K562 (cell line): ENCODE measurements around the gene EPX. TPM values are rescaled to one million over a fixed set of nuclear protein-coding genes. Genes with fewer than 3 reads are reported as not detected.
A peak's percentile ranks its signal among the peaks of the same experiment; 100 is the strongest.

Experiments used
- ARHGAP35 ChIP-seq: fragments of 450-650 bp; IDR thresholded peaks from 2 replicates; pipeline ENCODE4 v1.6.1; 2018; ENCODE audit not compliant: partially characterized antibody
- ARID2 ChIP-seq: fragments of 450-650 bp; IDR thresholded peaks from 2 replicates; pipeline ENCODE4 v1.6.1; 2017; ENCODE audit warnings: antibody characterized with exemption, mild to moderate bottlenecking
- ASH1L ChIP-seq: fragments of 450-650 bp; IDR thresholded peaks from 2 replicates; pipeline ENCODE4 v1.6.1; 2018; ENCODE audit warnings: borderline replicate concordance, mild to moderate bottlenecking, low read depth; ENCODE audit not compliant: partially characterized antibody
- CBFA2T2 ChIP-seq: fragments of 450-650 bp; conservative IDR thresholded peaks from 2 replicates; pipeline ENCODE4 v1.6.1; 2017; ENCODE audit warnings: mild to moderate bottlenecking
- DNMT1 ChIP-seq: fragments of 450-650 bp; IDR thresholded peaks from 2 replicates; pipeline ENCODE4 v1.6.1; 2016; ENCODE audit warnings: antibody characterized with exemption, mild to moderate bottlenecking
- FOXA1 ChIP-seq: fragments of 450-650 bp; IDR thresholded peaks from 2 replicates; pipeline ENCODE4 v1.6.1; 2016; ENCODE audit warnings: mild to moderate bottlenecking, borderline replicate concordance
- HMG20B ChIP-seq: fragments of 250-450 bp; sonication (Bioruptor Pico); IDR thresholded peaks from 2 replicates; pipeline ENCODE4 v1.5.0; 2021; ENCODE audit warnings: mild to moderate bottlenecking
- KDM5B ChIP-seq: fragments of 200-600 bp; sonication (generic); IDR thresholded peaks from 2 replicates; pipeline ENCODE4 v1.6.1; 2012; ENCODE audit warnings: low read depth, mild to moderate bottlenecking, moderate library complexity, low read length, control low read depth, inconsistent platforms; ENCODE audit not compliant: insufficient replicate concordance
- LCOR ChIP-seq: sonication (generic); formaldehyde crosslinking; IDR thresholded peaks from 2 replicates; pipeline ENCODE4 v1.8.0; 2022; ENCODE audit warnings: mild to moderate bottlenecking, missing genetic modification reagents
- MBD2 ChIP-seq: sonication (generic); IDR thresholded peaks from 2 replicates; pipeline ENCODE4 v1.6.1; 2016; ENCODE audit warnings: low read depth, borderline replicate concordance
- NCOA2 ChIP-seq, 2 experiments: fragments of 450-650 bp; IDR thresholded peaks; 2 replicates each; pipeline ENCODE4 v1.6.1; 2018; ENCODE audit warnings: mild to moderate bottlenecking in 2 of 2, moderate library complexity in 1 of 2; ENCODE audit not compliant: partially characterized antibody in 2 of 2
- RAD51 ChIP-seq: fragments of 450-650 bp; IDR thresholded peaks from 2 replicates; pipeline ENCODE4 v1.7.1; 2016; ENCODE audit warnings: low read depth, mild to moderate bottlenecking, borderline replicate concordance
- RFX5 ChIP-seq: IDR thresholded peaks from 2 replicates; pipeline ENCODE4 v1.6.1; 2011; ENCODE audit warnings: low read depth, mild to moderate bottlenecking, improper control_type of control experiment, low read length
- TCF3 ChIP-seq: sonication (generic); formaldehyde crosslinking; IDR thresholded peaks from 2 replicates; pipeline ENCODE4 v1.4.0; 2020; ENCODE audit warnings: mild to moderate bottlenecking, missing genetic modification reagents
- XRCC3 ChIP-seq: fragments of 450-650 bp; IDR thresholded peaks from 2 replicates; pipeline ENCODE4 v1.6.1; 2017; ENCODE audit warnings: mild to moderate bottlenecking, moderate library complexity
- ZNF146 ChIP-seq: IDR thresholded peaks from one replicate; pipeline ENCODE4 v1.6.1; 2018; ENCODE audit warnings: missing compliant biosample characterization; ENCODE audit not compliant: unreplicated experiment
- ZNF445 ChIP-seq: fragments of 250-450 bp; sonication (Bioruptor Pico); IDR thresholded peaks from 2 replicates; pipeline ENCODE4 v1.4.0; 2020; ENCODE audit warnings: low read depth, mild to moderate bottlenecking, moderate library complexity
- ZNF584 ChIP-seq: fragments of 200-800 bp; sonication (Bioruptor generic); IDR thresholded peaks from 2 replicates; pipeline ENCODE4 v1.6.1; 2016; ENCODE audit warnings: low read depth, mild to moderate bottlenecking, missing genetic modification characterization, missing compliant biosample characterization
- ZNF766 ChIP-seq: fragments of 200-800 bp; sonication (Bioruptor generic); conservative IDR thresholded peaks from 2 replicates; pipeline ENCODE4 v1.6.1; 2016; ENCODE audit warnings: missing genetic modification characterization, missing compliant biosample characterization
- polyA plus RNA-seq, 8 experiments: library from polyadenylated mRNA; depleted of rRNA in 4 of 8; stranded (reverse) in 5 of 8; unstranded in 3 of 8; fragments of >200 nt; fragmentation: Nextera tagmentation in 2 of 8; fragmentation: Illumina TruSeq in 1 of 8; extraction: Ambion mirVana in 2 of 8; extraction: Trizol in 1 of 8; gene quantifications; 2 replicates each; pipeline versions ENCODE4 v1.2.1 to v1.2.3, GENCODE V29; 2011 to 2014; ENCODE audit warnings: inconsistent platforms in 1 of 8, missing spikeins in 1 of 8
- total RNA-seq, 7 experiments: library from RNA; depleted of rRNA in 6 of 7; stranded (reverse); fragments of >200 nt in 6 of 7; fragmentation: Illumina TruSeq in 2 of 7; extraction: Trizol in 2 of 7; gene quantifications; 2 replicates each; pipeline versions ENCODE4 v1.2.1 to v1.2.3, GENCODE V29; 2011 to 2021; ENCODE audit warnings: low replicate concordance in 1 of 7
- TF ChIP-seq, protein P1 (sequence below): sonication (generic); formaldehyde crosslinking; IDR thresholded peaks from 2 replicates; pipeline ENCODE4 v1.8.0; 2022; ENCODE audit warnings: mild to moderate bottlenecking, missing genetic modification reagents, borderline replicate concordance
- TF ChIP-seq, protein P2 (sequence below): fragments of 250-450 bp; sonication (Bioruptor Pico); IDR thresholded peaks from 2 replicates; pipeline ENCODE4 v1.8.0; 2021; ENCODE audit warnings: moderate library complexity, mild to moderate bottlenecking, inconsistent platforms
- TF ChIP-seq, protein P3 (sequence below): fragments of 450-650 bp; formaldehyde crosslinking; conservative IDR thresholded peaks from 2 replicates; pipeline ENCODE4 v1.4.0; 2022; ENCODE audit warnings: mild to moderate bottlenecking, missing genetic modification characterization

EPX gene
- total and polyA plus RNA-seq, 9 of the 15 experiments (the other 6 are each of a cell fraction or from before 2014, with no cell fraction given) = 0.07 to 0.33 (median 0.19) TPM; not detected in 3

DNA sequence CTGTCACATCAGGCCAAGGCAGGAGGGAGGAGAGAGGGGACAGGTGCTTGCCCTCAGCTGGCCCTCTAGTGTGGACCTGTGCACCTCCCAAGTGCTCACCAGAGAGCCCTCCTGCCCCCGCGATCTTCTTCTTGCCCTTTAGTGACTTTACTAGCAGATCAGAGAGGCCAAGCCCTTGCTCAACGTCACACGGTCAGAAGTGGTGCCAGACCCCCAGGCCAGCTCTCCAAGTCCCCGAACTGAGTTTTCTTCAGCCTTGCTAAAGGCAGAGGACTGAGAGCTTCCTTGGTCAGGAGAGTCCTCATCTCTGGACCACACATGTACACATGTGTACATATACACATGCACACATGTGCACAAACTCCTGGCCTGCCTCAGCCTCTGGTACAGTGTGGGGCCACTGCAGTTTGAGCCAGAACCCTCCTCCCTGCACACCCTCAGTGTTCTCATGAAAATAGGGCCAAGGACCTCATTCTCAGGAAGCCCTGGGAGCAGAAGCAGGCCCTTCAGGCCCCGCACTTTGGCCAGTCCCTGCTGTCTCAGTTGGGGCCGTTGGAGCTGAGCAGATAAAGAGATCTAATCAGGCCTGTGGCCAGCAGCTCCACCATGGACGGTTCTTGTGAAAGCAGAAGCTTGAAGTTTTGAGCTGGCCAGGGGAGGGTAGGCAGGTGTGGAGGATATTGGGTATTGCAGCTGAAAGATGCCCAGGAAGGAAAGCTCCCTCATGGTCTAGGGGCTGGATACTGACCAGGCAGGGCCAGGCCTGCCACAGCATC lies 7.4 kb upstream of the EPX start (continued):
- TF ChIP-seq, protein P1, sequence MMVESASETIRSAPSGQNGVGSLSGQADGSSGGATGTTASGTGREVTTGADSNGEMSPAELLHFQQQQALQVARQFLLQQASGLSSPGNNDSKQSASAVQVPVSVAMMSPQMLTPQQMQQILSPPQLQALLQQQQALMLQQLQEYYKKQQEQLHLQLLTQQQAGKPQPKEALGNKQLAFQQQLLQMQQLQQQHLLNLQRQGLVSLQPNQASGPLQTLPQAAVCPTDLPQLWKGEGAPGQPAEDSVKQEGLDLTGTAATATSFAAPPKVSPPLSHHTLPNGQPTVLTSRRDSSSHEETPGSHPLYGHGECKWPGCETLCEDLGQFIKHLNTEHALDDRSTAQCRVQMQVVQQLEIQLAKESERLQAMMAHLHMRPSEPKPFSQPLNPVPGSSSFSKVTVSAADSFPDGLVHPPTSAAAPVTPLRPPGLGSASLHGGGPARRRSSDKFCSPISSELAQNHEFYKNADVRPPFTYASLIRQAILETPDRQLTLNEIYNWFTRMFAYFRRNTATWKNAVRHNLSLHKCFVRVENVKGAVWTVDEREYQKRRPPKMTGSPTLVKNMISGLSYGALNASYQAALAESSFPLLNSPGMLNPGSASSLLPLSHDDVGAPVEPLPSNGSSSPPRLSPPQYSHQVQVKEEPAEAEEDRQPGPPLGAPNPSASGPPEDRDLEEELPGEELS (CRISPR knock-in tag) = 0 out of 2 replicates have a peak, but pooled peaks have one; percentile 23
- TF ChIP-seq, protein P2, sequence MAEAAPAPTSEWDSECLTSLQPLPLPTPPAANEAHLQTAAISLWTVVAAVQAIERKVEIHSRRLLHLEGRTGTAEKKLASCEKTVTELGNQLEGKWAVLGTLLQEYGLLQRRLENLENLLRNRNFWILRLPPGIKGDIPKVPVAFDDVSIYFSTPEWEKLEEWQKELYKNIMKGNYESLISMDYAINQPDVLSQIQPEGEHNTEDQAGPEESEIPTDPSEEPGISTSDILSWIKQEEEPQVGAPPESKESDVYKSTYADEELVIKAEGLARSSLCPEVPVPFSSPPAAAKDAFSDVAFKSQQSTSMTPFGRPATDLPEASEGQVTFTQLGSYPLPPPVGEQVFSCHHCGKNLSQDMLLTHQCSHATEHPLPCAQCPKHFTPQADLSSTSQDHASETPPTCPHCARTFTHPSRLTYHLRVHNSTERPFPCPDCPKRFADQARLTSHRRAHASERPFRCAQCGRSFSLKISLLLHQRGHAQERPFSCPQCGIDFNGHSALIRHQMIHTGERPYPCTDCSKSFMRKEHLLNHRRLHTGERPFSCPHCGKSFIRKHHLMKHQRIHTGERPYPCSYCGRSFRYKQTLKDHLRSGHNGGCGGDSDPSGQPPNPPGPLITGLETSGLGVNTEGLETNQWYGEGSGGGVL (CRISPR knock-in tag) = no peak
- TF ChIP-seq CBFA2T2 = no peak
- TF ChIP-seq, protein P3, sequence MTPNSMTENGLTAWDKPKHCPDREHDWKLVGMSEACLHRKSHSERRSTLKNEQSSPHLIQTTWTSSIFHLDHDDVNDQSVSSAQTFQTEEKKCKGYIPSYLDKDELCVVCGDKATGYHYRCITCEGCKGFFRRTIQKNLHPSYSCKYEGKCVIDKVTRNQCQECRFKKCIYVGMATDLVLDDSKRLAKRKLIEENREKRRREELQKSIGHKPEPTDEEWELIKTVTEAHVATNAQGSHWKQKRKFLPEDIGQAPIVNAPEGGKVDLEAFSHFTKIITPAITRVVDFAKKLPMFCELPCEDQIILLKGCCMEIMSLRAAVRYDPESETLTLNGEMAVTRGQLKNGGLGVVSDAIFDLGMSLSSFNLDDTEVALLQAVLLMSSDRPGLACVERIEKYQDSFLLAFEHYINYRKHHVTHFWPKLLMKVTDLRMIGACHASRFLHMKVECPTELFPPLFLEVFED (CRISPR knock-in tag) = no peak
- TF ChIP-seq RFX5 = no peak
- TF ChIP-seq XRCC3 = no peak
- no peak for TF ChIP-seq KDM5B
- no peak for TF ChIP-seq ARHGAP35
- TF ChIP-seq NCOA2 (IDR thresholded peaks at IDR 0.05; ENCODE audit: partially characterized antibody in 2 of 2) = no peak
- TF ChIP-seq MBD2 = no peak
- TF ChIP-seq ZNF445 = no peak
- no peak for TF ChIP-seq ASH1L
- TF ChIP-seq DNMT1 = no peak
- TF ChIP-seq ZNF146 (CRISPR knock-in tag) = no peak
- no peak for TF ChIP-seq TCF3 (CRISPR knock-in tag)
- TF ChIP-seq HMG20B (CRISPR knock-in tag) = no peak
- TF ChIP-seq FOXA1 = no peak
- no peak for TF ChIP-seq LCOR (CRISPR knock-in tag)
- no peak for TF ChIP-seq RAD51
- no peak for TF ChIP-seq ZNF584 (CRISPR knock-in tag)
- TF ChIP-seq ARID2 = no peak
- peak; percentile 77 for TF ChIP-seq ZNF766 (CRISPR knock-in tag)
